NCI-H2196 (cell line): Measurements from ENCODE around the gene SPON1.
"Not testable (repeated sequence)": the region's sequence is repeated elsewhere in the genome, so short reads cannot be mapped to it uniquely, and the experiment has no call there.

ENCODE experiments used
- DNase-seq: peaks from one replicate; lab custom pipeline; 2025; ENCODE audit not compliant: unreplicated experiment; lab: John Stamatoyannopoulos, UW

SPON1 gene

DNA sequence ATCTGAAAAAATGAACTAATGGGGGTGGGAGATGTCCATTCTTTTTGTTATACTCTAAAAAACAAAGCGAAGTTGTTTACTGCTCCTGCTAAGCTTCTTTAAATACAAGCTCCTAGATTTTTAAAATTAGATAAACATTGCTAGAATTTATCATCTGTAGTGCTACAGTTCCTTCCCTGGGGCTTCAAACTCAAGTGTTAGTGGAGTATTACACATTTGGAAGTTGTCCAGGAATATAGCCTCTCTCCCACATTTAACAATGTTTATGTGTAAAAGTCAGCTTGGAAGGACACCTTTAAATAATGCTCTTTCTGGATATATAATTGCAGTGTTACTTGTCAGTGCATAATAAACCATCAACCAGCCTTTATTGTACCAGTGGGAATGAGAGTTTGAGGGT lies 155.5 kb downstream of the SPON1 start:
- DNase-seq: no peak

DNA sequence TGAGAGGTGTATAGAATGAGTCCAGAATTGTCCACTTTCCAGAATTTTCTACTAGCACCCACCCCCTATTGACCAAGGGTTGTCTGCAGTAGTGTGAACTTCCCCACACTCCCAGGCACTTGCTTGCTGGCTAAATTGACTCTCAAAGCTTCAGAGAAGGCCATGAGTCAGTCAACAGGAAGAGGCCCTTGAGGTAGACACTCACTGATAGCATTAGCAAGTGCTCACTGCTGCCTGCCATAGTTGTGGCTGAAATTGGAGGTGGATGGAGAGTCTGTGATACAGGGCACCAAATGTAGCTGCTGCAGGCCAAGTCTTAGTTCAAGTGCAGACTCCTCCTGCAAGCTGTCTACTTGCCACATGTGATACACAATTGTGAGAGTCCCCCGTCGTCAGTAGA lies 156.8 kb downstream of the SPON1 start:
- peak; percentile 8 for DNase-seq

DNA sequence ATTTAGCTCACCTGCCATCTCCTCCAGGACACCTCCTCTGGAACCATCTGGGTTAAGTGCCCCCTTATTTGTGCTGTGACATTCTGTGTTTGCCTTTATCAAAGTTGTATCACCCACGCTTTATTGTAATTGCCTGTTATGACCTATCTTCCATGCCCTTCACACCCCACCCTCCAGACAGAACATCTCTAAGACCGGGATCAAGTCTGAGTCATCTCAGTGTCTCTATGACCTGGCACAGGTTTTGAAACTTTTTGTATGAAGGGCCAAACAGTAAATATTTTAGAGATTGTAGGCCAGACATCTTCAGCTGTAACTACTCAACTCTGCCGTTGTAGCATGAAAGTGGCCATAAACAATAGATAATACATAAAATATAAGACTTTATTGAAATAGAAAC lies 161.8 kb downstream of the SPON1 start:
- DNase-seq: no peak

DNA sequence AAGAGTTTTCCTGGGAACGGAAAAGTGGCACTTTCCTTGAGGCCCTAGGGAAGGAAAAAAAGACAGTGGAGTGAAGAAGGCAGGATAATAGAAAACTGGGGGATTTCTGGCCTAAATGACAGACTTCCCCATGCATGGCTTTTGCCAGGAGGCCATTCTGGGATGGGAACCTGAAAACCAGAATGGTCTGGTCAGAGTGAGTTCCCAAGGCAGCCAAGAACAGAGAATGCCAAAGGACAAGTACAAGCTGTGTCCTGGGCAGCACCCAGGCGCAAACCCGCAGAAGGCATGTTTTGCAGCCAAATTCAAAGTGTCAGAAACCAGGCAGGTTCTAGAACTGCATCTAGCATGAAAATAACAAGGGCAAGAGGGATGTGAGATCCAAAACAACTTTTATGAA lies 162.4 kb downstream of the SPON1 start:
- no peak for DNase-seq

DNA sequence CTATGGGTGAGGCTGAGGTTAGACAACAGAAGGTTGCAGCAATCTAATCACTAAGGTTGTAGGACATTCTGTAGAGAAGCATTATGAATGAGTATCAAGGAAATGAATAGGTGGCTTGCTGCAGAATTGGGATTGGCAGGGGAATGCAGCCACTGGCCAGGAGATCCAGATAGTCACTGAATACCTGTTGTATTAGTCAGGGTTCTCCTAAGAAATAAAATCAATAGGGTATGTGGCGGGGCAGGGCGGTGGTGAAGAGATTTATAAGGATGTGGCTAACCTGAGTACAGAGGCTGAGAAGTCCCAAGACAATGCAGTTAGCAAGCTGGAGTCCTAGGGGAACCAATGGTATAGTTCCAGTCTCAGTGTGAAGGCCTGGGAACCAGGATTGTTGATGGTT lies 163.0 kb downstream of the SPON1 start:
- DNase-seq: no peak

DNA sequence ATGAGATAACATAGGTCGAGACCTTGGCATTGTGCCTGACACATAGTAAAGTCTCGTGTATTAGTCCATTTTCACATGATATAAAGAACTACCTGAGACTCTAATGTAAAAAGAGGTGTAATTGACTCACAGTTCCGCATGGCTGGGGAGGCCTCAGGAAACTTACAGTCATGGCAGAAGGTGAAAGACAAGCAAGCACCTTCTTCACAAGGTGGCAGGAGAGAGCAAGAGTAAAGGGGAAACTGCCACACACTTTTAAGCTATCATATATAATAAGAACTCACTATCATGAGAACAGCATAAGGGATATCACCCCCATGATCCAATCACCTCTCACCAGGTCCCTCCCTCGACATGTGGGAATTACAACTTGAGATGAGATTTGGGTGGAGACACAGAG lies 165.2 kb downstream of the SPON1 start:
- no peak for DNase-seq

DNA sequence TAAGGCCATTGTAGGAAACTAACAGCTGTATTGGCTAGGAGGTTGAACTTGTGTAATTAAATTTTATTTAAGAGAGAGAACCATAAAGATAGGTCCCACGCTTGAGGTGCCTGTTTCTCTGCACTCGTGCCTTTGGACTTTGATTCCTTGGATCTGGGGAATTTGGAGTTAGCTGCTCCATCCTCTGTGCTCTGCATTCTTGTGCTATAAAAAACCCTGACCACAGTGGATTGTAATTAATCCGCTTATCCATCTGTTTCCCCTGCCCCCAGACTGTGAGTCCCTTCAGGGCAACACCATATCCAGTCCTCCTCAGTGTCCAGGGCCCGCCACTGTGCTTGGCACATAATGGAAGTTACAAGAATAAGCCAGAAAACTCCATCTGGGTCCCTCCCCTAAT lies 169.8 kb downstream of the SPON1 start:
- DNase-seq: no peak

DNA sequence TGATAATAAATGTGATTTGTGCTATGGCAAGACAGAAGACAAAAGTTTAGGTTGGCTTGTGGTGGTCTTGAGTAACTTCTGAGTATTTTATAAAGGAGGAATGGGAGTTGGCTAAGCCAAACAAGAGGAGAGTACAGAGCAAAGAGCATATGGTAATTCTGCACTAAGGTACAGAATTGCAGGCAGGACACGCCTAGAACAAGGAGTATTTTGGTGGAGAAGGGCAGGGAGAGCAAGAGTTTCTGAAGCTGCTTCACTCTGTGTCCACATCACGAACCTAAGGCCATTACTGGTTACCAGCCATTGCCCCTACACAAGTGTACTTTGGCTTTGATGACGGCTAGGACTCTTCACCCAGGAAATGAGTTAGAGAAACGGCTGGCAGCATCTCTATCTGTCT lies 170.9 kb downstream of the SPON1 start:
- DNase-seq: no peak

DNA sequence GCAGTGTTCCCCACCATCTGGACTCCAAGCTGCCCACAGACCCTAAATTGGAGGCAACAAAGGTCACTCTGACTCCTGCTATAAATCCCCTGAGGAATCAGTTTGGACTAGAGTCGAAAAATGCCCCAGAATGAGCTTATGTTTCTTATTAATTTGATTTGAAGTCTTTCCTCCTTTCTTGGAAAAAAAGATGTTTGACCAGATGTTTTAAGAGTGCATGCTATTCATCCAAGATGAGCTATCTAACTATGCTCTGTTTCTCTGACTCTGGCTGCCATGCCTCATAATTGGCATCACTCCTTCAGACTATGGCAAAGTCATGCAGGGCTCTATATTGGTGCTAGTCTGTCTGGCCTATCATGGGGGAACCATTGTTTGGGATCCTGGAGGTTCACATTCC lies 174.0 kb downstream of the SPON1 start:
- DNase-seq: no peak

DNA sequence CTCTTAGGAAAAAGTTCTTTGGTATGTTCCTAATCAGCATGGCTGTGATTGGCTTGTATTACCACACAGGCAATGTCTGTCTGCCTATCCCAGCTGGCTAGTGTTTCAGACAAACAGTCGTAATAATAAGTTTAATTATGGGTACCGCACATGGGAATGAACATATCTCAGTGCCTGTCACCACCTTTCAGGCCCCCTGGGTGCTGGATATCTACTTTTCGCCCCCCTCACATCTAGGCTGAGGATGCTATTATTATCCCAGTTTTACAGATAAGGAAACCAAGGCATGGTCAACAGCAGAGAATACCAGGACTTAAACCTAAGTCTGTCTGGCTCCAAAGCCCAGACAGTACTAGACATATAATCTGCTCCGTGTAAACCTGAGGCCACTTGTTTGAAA lies 174.8 kb downstream of the SPON1 start:
- no peak for DNase-seq

DNA sequence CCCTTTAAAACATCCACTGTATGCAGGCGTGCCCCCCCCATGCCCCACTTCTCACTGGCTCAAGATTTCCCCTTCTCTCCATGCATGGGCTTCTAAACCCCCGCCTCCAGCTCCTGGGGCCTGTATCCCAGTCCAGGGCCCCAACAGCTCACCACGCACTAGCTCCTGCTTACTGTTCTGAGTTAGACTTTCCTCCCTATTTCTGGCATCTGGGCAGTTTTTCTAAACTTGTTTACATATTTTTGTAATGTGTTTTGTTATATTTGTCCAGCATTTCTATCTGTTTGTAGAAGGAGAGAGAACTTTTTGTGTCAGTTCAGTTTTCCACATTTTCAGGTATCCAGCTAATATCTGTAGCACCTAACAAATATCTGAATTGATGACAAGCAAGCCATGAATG lies 178.5 kb downstream of the SPON1 start:
- DNase-seq: no peak

DNA sequence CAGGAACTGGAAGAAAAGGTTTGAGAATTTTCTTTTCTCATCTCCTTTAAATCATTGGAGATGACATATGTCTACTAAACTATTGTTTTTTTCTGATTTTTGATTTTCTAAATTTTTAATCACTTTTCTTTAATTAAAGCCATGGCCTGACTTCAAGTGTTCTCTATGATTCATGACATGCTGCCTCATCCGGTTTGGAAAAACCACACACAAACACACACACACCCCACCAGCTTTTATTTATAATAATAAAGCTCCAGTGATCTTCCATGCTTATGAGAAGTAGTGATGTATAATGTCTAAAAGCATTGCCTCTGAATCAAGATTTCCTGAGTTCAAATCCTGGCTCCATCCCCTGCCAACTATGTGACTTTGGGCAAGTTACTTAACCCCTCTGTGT lies 179.2 kb downstream of the SPON1 start:
- DNase-seq: no peak

DNA sequence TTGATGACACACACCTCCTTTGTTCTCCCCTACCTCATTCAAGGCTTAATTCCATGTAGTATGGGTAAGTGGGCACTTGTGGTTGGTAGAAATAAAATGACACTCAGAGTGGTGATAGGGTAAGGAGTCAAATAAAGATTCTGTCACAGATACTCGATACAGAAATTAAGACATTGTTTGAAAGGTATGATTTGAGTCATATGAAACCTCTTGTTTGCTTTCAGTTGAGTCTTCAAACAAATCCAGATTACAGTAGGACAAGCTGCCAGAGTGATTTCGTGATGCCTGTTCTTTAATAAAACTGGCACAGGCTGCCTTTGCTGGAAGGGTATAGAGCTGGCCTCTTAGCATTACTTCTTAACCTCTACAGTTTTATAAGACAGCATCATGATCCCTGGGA lies 182.4 kb downstream of the SPON1 start:
- DNase-seq: no peak

DNA sequence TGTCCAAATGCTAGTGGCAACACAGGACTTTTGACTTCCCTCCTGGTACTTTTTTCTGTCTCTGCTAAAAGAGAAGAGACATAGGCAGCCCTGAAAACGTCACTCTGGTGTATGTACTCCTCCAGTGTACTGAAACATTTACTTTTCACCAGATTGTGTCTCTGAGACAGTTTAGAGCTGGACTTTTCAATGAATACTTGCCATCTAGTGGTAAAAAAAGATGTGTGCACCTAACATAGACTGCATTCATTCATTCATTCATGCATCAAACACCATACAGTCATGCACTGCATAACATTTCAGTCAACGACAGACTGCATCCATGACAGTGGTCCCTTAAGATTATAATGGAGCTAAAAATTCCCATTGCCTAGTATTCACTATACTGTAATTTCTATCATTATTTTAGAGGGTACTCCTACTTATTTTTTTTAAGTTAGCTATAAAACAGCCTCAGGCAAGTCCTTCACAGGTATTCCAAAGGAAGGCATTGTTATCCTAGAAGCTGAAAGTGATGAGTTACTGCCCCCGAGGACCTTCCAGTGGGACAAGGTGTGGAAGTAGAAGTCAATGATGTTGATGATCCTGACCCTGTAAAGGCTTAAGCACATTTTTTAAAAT lies 186.2 kb downstream of the SPON1 start:
- peak; percentile 38 for DNase-seq

DNA sequence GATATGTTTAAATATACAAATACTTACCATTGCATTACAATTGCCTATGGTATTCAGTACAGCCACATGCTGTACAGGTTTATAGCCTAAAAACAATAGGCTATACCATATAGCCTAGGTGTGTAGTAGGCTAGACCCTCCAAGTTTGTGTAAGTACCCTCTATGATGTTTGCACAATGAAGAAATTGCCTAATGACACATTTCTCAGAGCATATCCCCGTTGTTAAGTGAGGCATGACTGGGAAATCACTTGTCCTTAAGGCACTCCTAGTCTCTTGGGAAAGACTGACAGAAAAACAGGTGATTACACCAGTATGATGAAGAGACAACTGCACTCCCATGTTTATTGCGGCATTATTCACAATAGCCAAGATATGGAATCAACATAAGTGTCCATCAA lies 187.2 kb downstream of the SPON1 start:
- DNase-seq: no peak

DNA sequence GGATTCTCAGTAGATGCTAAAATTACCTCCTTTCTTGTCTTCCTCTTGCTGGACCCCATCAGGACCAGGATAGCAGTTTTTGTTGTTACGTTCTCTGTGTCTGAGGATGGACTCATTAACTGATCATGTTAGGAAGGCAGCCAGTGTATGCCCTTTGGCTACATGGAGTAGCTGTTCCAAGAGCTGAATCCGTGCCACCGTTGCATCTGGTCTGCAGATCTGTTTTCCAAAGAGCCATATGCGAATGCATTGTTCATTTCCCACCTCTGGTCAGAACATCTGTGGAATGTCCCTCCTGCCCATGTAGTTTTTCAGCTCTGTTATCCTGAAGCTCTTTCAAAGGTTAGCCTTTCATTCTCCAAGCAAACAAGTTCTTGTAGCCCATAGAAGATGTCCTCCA lies 188.4 kb downstream of the SPON1 start:
- DNase-seq: no peak

DNA sequence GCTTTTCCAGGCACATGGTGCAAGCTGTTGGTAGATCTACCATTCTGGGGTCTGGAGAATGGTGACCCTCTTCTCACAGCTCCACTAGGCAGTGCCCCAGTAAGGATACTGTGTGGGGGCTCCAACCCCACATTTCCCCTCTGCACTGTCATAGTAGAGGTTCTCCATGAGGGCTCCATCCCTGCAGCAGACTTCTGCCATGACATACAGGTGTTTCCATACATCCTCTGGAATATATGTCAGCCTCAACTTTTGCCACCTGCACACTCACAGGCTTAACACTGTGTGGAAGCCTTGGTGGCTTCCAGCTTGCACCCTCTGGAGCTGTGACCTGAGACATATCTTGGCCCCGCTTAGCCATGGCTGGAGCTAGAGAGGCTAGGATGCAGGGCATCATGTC lies 191.6 kb downstream of the SPON1 start:
- DNase-seq: not testable (repeated sequence)

DNA sequence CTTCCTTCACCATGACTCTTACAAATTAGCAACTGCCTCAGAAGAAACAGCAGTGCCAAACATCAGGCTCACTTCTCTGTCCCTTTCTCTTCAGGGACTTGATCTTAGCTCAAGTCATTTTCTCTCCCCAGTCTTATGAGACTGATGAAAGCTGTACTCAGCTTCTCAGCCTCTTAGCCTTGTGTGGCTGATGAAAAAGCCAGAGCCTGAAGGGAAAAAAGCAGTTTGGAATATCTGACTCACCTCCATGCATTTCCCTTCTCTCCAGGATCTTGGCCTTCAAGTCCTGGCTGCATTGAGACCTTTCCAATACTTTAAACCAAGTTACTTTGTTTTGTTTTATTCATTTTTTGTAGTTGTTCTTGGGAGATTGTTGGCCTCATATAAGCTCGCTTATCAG lies 195.9 kb downstream of the SPON1 start:
- DNase-seq: no peak

DNA sequence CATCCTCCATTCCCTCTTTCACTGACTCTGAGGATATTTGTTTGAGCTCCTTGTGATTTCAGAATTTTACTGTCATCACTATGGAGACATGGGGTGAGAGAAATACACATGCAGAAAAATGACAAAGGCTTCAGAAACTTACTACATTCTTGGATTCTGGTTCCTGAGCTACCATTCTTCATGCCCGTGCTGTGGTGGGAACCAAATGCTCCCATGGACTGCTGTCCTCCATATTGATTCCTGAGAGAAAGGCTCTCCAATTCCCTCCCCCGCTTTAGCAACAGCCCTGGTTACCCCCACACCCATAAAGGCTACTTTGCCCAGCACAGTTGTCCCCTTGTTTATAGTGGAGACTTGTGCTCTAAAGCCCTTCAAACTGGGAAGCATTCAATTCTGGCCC lies 201.1 kb downstream of the SPON1 start:
- DNase-seq: no peak

DNA sequence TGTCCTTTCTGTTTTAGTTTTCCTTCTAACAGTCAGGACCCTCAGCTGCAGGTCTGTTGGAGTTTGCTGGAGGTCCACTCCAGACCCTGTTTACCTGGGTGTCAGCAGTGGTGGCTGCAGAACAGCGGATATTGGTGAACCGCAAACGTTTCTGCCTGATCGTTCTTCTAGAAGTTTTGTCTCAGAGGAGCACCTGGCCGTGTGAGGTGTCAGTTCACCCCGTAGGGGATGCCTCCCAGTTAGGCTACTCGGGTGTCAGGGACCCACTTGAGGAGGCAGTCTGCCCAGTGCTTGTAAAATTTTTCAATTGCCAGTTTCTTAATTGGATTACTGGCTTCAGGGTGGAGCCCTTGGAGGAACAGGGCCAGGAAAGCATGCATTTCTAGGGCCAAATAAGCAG lies 211.2 kb downstream of the SPON1 start:
- DNase-seq: not testable (repeated sequence)

DNA sequence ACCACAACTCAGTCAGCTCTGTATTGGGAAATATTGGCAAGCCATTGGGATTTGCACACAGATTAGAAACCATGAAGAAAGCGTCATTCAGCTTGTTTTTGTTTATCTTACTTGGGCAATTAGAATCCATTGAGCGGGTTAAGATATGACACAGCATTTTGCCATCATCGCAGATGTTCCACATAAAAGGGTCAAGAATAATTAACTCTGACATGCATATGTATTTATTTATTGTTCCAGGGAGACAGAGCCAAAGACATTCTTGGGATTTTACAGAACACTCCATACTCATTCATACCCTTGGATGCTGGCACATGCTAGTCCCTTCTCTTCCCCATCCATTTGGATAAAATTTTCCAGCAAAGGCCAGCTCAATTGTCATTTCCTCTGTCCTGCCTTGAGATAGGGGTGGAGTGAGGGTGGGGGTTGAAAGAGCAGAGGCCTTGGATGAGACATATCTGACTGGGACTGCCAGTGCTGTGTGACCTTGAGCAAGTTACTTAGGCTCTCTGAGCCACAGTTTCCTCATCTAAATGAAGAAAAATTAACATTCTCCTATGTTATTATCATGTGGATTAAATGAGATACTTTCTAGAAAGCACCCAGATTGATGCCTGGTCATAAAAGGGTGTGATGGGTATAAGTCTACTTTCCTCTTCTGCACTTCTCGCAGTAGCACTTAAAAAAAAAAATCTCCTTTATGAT lies 216.7 kb downstream of the SPON1 start:
- DNase-seq: no peak

DNA sequence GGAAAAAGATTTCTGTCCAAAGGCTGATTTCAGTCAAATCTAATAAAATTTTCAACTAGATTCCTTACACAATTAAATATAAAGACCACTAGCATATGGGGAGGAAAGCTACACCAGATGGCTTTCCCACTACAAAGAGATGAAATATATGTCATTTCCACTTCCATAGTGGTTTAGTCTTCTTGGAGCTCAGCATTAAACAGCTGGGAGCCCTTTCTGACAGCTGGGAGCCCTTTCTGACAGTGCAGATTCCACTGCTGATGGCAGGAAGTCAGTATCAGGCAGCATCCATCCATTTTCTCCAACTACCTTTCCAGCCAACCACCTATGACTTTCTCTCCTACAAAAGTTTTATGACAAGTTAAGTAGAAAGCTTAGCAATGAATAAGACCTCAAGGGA lies 218.6 kb downstream of the SPON1 start:
- no peak for DNase-seq

DNA sequence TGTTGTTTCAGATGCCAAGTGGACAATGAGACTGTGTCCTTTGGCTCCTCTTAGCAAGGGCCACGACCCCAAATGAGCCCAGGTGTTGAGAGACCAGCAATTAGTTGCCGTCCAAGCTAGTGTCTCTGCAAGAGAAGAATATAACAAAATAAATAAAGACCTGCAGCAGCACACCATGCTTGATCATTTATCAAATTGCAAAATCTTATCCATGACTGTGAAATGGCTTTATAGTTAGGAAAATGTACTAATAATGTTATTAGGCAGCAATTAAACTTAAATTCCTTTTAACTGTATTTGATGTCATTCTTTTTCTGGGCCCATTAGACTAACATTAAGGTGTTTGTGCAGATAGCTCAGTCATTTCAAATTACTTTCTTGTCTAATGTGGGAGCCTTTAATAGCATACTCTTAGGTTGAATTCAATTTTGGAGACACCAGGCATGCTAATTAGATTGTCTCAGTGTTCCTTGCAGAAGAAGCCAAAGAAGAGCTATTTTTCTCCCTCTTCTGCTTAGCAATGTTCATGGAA lies 220.4 kb downstream of the SPON1 start:
- DNase-seq: no peak
